ENCODE measurements around the gene CYGB. TPM values are rescaled to one million over a fixed set of nuclear protein-coding genes. Genes with fewer than 3 reads are reported as not detected.

CYGB gene
- polyA plus RNA-seq, 1 donor (not counting 4 experiments of a cell fraction or from before 2014, with no cell fraction given), result 10.3 TPM

DNA sequence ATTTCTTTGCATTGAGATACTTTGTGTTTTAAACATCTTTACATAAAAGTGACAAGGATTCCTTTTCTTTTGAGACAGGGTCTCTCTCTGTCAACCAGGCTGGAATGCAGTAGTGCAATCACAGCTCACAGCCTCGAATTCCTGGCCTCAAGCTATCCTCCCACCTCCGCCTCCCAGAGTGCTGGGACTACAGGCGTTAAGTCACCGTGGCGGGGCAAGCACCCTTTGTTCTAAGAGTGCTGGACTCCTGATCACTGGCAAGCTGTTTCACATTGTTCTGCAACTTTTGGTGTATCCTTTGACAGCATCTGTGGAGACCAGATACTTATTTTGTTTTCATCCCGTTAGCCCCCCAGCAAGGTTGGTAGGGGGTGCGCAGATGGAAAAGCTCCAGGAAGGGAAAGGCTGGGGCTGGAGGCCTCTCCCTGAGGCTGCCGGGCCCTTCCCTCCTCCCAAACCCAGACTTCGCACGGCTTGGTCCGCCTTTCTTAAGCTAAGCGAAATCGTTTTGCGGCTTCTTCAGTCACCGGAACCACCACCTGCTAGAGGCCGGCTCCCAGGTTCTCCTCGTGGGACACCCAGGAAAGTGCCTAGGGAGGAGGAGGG, 47.0 kb upstream of the CYGB start:
- DNase-seq (ENCODE audit: low read depth, low spot score), result no peak
- Histone ChIP-seq H3K4me2 (ENCODE audit: control insufficient read depth, extremely low read depth, insufficient read depth, low read depth, low read length) (peak overlapping the region; percentile 81), H3K9ac (ENCODE audit: control insufficient read depth, extremely low read depth, insufficient read depth, low read length) (peak overlapping the region; percentile 96), H3K36me3 (ENCODE audit: control insufficient read depth in 2 of 2, extremely low read depth in 1 of 2, insufficient read depth in 2 of 2, low read length in 2 of 2) (no peaks in the 10 kb centered on the region), H2AFZ (ENCODE audit: control insufficient read depth, low read length) (no peak overlapping the region), H3K4me3 (ENCODE audit: control insufficient read depth in 2 of 3, extremely low read depth in 1 of 3, insufficient read depth in 2 of 3, low read depth in 1 of 3, low read length in 3 of 3) (peak overlapping the region; percentile 85 to 94 (median 89)), H3K27me3 (ENCODE audit: control insufficient read depth, extremely low read depth, insufficient read depth, low read length) (no peaks in the 10 kb centered on the region), H3K27ac (ENCODE audit: control insufficient read depth, insufficient read depth, low read length) (peak overlapping the region; percentile 89), H4K20me1 (ENCODE audit: control insufficient read depth, extremely low read depth, insufficient read depth, low read length) (no peaks in the 10 kb centered on the region), H3K4me1 (ENCODE audit: control insufficient read depth, extremely low read depth, insufficient read depth, low read length) (peaks cover 53% of the 10 kb centered on the region), H3K9me3 (ENCODE audit: control insufficient read depth, low read depth, low read length) (no peaks in the 10 kb centered on the region), H3K79me2 (ENCODE audit: control insufficient read depth, insufficient read depth, low read length) (peaks cover 15% of the 10 kb centered on the region), H3K9me1 (ENCODE audit: control insufficient read depth, extremely low read depth, insufficient read depth, low read length) (no peaks in the 10 kb centered on the region)
- no peak for TF ChIP-seq EZH2 (IDR thresholded peaks at IDR 0.05; ENCODE audit: low read length)
- TF ChIP-seq, protein P1, sequence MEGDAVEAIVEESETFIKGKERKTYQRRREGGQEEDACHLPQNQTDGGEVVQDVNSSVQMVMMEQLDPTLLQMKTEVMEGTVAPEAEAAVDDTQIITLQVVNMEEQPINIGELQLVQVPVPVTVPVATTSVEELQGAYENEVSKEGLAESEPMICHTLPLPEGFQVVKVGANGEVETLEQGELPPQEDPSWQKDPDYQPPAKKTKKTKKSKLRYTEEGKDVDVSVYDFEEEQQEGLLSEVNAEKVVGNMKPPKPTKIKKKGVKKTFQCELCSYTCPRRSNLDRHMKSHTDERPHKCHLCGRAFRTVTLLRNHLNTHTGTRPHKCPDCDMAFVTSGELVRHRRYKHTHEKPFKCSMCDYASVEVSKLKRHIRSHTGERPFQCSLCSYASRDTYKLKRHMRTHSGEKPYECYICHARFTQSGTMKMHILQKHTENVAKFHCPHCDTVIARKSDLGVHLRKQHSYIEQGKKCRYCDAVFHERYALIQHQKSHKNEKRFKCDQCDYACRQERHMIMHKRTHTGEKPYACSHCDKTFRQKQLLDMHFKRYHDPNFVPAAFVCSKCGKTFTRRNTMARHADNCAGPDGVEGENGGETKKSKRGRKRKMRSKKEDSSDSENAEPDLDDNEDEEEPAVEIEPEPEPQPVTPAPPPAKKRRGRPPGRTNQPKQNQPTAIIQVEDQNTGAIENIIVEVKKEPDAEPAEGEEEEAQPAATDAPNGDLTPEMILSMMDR (optimal IDR thresholded peaks at IDR 0.05 in 1 of 3, IDR thresholded peaks at IDR 0.05 in 1 of 3, conservative IDR thresholded peaks at IDR 0.05 in 1 of 3; ENCODE audit: extremely low read depth in 1 of 3, insufficient read depth in 2 of 3, low read length in 3 of 3), result no peak
- dilution Hi-C loops (cut with MboI; ENCODE audit: extremely low pct_ligation_motif_present, low sequenced_read_pairs), result no loop called here
- FAIRE-seq, result peak; percentile 26

DNA sequence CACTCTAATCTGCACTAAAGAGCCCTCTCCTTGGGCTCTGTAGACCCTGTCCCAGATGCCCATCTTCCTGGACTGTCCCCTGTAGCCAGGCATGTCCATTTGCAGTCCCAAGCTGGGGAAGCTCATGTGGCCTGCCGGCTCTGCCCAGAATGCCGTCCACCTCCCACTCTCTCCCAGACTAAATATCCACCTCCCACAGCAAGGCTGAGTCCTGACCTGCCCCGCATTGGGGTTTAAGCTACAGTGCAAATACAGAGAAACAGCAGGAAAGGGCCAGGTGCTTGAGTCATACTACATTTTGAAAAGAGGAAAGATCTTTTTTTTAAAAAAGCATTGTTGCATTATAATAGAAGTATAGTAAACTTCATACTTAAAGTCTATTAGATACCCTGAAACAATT, 45.2 kb upstream of the CYGB start:
- no peak overlapping the region for H2AFZ ChIP-seq (ENCODE audit: control insufficient read depth, low read length)
- H3K9me3 ChIP-seq (ENCODE audit: control insufficient read depth, low read depth, low read length), result no peaks in the 10 kb centered on the region
- peak overlapping the region; percentile 85 for H3K4me2 ChIP-seq (ENCODE audit: control insufficient read depth, extremely low read depth, insufficient read depth, low read depth, low read length)
- no peaks in the 10 kb centered on the region for H3K27me3 ChIP-seq (ENCODE audit: control insufficient read depth, extremely low read depth, insufficient read depth, low read length)
- no peak for DNase-seq (ENCODE audit: low read depth, low spot score)
- dilution Hi-C loops (cut with MboI; ENCODE audit: extremely low pct_ligation_motif_present, low sequenced_read_pairs), result no loop called here
- H4K20me1 ChIP-seq (ENCODE audit: control insufficient read depth, extremely low read depth, insufficient read depth, low read length), result no peaks in the 10 kb centered on the region
- peak overlapping the region; percentile 92 for H3K27ac ChIP-seq (ENCODE audit: control insufficient read depth, insufficient read depth, low read length)
- peak overlapping the region in 2 of 3 experiments; percentile 31 to 43 for H3K4me3 ChIP-seq (ENCODE audit: control insufficient read depth in 2 of 3, extremely low read depth in 1 of 3, insufficient read depth in 2 of 3, low read depth in 1 of 3, low read length in 3 of 3)
- no peak for TF ChIP-seq EZH2 (IDR thresholded peaks at IDR 0.05; ENCODE audit: low read length)
- TF ChIP-seq, protein P1 (optimal IDR thresholded peaks at IDR 0.05 in 1 of 3, IDR thresholded peaks at IDR 0.05 in 1 of 3, conservative IDR thresholded peaks at IDR 0.05 in 1 of 3; ENCODE audit: extremely low read depth in 1 of 3, insufficient read depth in 2 of 3, low read length in 3 of 3), result no peak
- no peaks in the 10 kb centered on the region for H3K9me1 ChIP-seq (ENCODE audit: control insufficient read depth, extremely low read depth, insufficient read depth, low read length)
- H3K9ac ChIP-seq (ENCODE audit: control insufficient read depth, extremely low read depth, insufficient read depth, low read length), result peak overlapping the region; percentile 59
- H3K36me3 ChIP-seq (ENCODE audit: control insufficient read depth in 2 of 2, extremely low read depth in 1 of 2, insufficient read depth in 2 of 2, low read length in 2 of 2), result peaks cover 0 to 5% of the 10 kb centered on the region in 2 experiments
- H3K79me2 ChIP-seq (ENCODE audit: control insufficient read depth, insufficient read depth, low read length), result peaks cover 15% of the 10 kb centered on the region
- peak; percentile 91 for FAIRE-seq
- peaks cover 72% of the 10 kb centered on the region for H3K4me1 ChIP-seq (ENCODE audit: control insufficient read depth, extremely low read depth, insufficient read depth, low read length)
